MM.1S (cell line): ENCODE data around the gene C1QTNF5.

ENCODE experiments used
- EZH2 ChIP-seq: fragments of 300-600 bp; sonication (generic); optimal IDR thresholded peaks from 2 replicates; pipeline ENCODE3; 2017; ENCODE audit warnings: low read depth, mild to moderate bottlenecking, antibody characterized with exemption, low read length, mixed read lengths
- EZH2phosphoT487 ChIP-seq: fragments of 300-600 bp; sonication (generic); IDR thresholded peaks from 2 replicates; pipeline ENCODE4 v1.6.1; 2018; ENCODE audit warnings: antibody characterized with exemption, low read length
- TF ChIP-seq, protein P1 (sequence below): fragments of 300-600 bp; sonication (generic); IDR thresholded peaks from 2 replicates; pipeline ENCODE4 v1.5.1; 2016; ENCODE audit warnings: antibody characterized with exemption, low read length, mixed read lengths

DNA sequence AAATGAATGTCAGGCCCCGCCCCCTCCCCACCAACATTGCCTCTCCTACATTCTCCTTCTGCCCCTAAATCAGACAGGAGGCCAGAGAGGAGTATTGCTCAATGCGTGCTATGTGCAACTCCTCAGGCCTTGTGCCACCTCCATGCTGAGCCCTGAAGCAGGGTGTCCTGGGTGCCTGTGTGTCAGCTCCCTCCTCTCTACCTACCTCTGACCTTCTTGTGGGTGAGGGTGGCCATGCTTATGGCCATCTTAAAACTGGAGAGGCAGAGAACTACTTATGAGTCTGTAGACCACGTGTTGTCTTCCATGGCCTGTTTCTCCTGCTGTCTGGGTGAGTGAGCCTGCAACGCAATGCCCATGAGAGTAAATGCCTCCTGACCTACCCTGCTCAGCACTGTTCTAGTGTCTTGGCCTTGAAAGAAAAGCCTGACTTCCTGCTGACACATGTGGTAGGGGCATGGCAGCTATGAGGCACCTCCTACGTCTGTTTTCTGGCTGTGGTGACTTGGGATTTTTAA is 34.3 kb downstream of the C1QTNF5 start:
- TF ChIP-seq, protein P1, sequence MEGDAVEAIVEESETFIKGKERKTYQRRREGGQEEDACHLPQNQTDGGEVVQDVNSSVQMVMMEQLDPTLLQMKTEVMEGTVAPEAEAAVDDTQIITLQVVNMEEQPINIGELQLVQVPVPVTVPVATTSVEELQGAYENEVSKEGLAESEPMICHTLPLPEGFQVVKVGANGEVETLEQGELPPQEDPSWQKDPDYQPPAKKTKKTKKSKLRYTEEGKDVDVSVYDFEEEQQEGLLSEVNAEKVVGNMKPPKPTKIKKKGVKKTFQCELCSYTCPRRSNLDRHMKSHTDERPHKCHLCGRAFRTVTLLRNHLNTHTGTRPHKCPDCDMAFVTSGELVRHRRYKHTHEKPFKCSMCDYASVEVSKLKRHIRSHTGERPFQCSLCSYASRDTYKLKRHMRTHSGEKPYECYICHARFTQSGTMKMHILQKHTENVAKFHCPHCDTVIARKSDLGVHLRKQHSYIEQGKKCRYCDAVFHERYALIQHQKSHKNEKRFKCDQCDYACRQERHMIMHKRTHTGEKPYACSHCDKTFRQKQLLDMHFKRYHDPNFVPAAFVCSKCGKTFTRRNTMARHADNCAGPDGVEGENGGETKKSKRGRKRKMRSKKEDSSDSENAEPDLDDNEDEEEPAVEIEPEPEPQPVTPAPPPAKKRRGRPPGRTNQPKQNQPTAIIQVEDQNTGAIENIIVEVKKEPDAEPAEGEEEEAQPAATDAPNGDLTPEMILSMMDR, result no peak
- no peak for TF ChIP-seq EZH2
- TF ChIP-seq EZH2phosphoT487, result no peak
